K562 (cell line): ENCODE measurements around the gene DHCR7.

Experiments
- CTCF ChIP-seq, 3 experiments: IDR thresholded peaks in 2 of 3; conservative IDR thresholded peaks in 1 of 3; 2 replicates each; pipeline ENCODE4 v1.5.1; 2011 to 2012; ENCODE audit warnings: low read length in 3 of 3, mild to moderate bottlenecking in 3 of 3, control low read depth in 2 of 3, improper control_type of control experiment in 1 of 3, inconsistent platforms in 1 of 3, low read depth in 1 of 3, mixed read lengths in 1 of 3, moderate library complexity in 1 of 3; ENCODE audit not compliant: insufficient read depth in 2 of 3
- PATZ1 ChIP-seq: fragments of 250-450 bp; sonication (Bioruptor Pico); IDR thresholded peaks from 2 replicates; pipeline ENCODE4 v1.5.0; 2020; ENCODE audit warnings: mild to moderate bottlenecking, borderline replicate concordance
- PKNOX1 ChIP-seq: fragments of 450-650 bp; IDR thresholded peaks from 2 replicates; pipeline ENCODE4 v1.6.1; 2016
- POLR2AphosphoS2 ChIP-seq: IDR thresholded peaks from 2 replicates; pipeline ENCODE4 v1.6.1; 2012; ENCODE audit warnings: low read length, improper control_type of control experiment
- RAD21 ChIP-seq, 2 experiments: fragments of 250-450 bp in 1 of 2; fragments of 450-650 bp in 1 of 2; sonication (Bioruptor Pico) in 1 of 2; formaldehyde crosslinking in 1 of 2; IDR thresholded peaks in 1 of 2; conservative IDR thresholded peaks in 1 of 2; 2 replicates each; pipeline versions ENCODE4 v1.4.0 to v1.8.0; 2020 to 2022; ENCODE audit warnings: mild to moderate bottlenecking in 2 of 2, moderate library complexity in 1 of 2
- SIN3A ChIP-seq, 2 experiments: fragments of 150-350 bp in 1 of 2; IDR thresholded peaks; 2 replicates each; pipeline ENCODE4 v1.6.1; 2011 to 2016; ENCODE audit warnings: borderline replicate concordance in 2 of 2, low read depth in 2 of 2, low read length in 2 of 2, mild to moderate bottlenecking in 2 of 2, moderate library complexity in 2 of 2; ENCODE audit not compliant: control insufficient read depth in 1 of 2

- TF ChIP-seq PKNOX1 (no peak), CTCF (IDR thresholded peaks at IDR 0.05 in 2 of 3, conservative IDR thresholded peaks at IDR 0.05 in 1 of 3; ENCODE audit: insufficient read depth in 2 of 3, low read depth in 1 of 3, low read length in 3 of 3) (no peak), PATZ1 (CRISPR knock-in tag) (no peak), SIN3A (IDR thresholded peaks at IDR 0.05; ENCODE audit: borderline replicate concordance in 2 of 2, control insufficient read depth in 1 of 2, low read depth in 2 of 2, low read length in 2 of 2) (no peak), POLR2AphosphoS2 (no peak), RAD21 (CRISPR knock-in tag; conservative IDR thresholded peaks at IDR 0.05 in 1 of 2, IDR thresholded peaks at IDR 0.05 in 1 of 2) (no peak)
Measured at GRCh38 chr11:71434576-71435130, 13.5 kb downstream of the DHCR7 start.
